Naive thymus-derived CD8-positive, alpha-beta T cell (primary cell): ENCODE data around the gene CLTCL1. TPM values are rescaled to one million over a fixed set of nuclear protein-coding genes. Genes with fewer than 3 reads are reported as not detected.

ENCODE experiments used
- ATAC-seq, 2 donors: fragments of 150-1000 bp; cut with Tn5 transposase in 1 of 2; sonication (Bioruptor Pico), chemical (Tn5 transposase) in 1 of 2; 1 replicate in 1 of 2; 2 replicates in 1 of 2; pipeline ENCODE4 v1.10.0; 2021; ENCODE audit warnings: mild to moderate bottlenecking in 2 of 2, moderate library complexity in 2 of 2
- POLR2A ChIA-PET: fragments of 350-600 bp; sonication (Branson Sonifier 250); formaldehyde crosslinking; loops from one replicate; lab custom pipeline; 2021; ENCODE audit warnings: antibody characterized with exemption; lab: Charles Lee
- DNase-seq, 10 donors: peaks; one replicate each; pipeline versions ENCODE4 v3.0.0 to v3.0.0-alpha.2; 2020 to 2022
- H3K27ac Mint-ChIP-seq, 10 donors: one replicate each; pipeline ENCODE4 v1.8.0; 2020 to 2022; ENCODE audit warnings: mild to moderate bottlenecking in 10 of 10, mixed read lengths in 10 of 10, moderate library complexity in 4 of 10, inconsistent platforms in 1 of 10
- H3K27me3 Mint-ChIP-seq, 5 donors: one replicate each; pipeline ENCODE4 v1.8.0; 2021 to 2022; ENCODE audit warnings: mixed read lengths in 5 of 5
- H3K36me3 Mint-ChIP-seq, 3 donors: one replicate each; pipeline ENCODE4 v1.8.0; 2020 to 2022; ENCODE audit warnings: mixed read lengths in 3 of 3, mild to moderate bottlenecking in 2 of 3, inconsistent platforms in 1 of 3
- H3K4me1 Mint-ChIP-seq, 4 donors: one replicate each; pipeline ENCODE4 v1.8.0; 2021 to 2022; ENCODE audit warnings: mixed read lengths in 4 of 4
- H3K4me3 Mint-ChIP-seq, 10 donors: one replicate each; pipeline ENCODE4 v1.8.0; 2020 to 2022; ENCODE audit warnings: mild to moderate bottlenecking in 10 of 10, mixed read lengths in 10 of 10, moderate library complexity in 6 of 10, inconsistent platforms in 1 of 10
- H3K9me3 Mint-ChIP-seq, 9 donors: one replicate each; pipeline ENCODE4 v1.8.0; 2020 to 2022; ENCODE audit warnings: mixed read lengths in 9 of 9, mild to moderate bottlenecking in 3 of 9, inconsistent platforms in 1 of 9, moderate library complexity in 1 of 9
- polyA plus RNA-seq, 3 donors: library from polyadenylated mRNA; unstranded; fragments of 300-500 nt; fragmentation: Illumina TruSeq; gene quantifications; one replicate each; pipeline ENCODE4 v1.2.3, GENCODE V29; 2021
- total RNA-seq, 8 experiments: library from RNA in 2 of 8; stranded (reverse) in 2 of 8; gene quantifications; one replicate each; pipeline ENCODE4 v1.2.3 and lab custom pipeline; 2021 to 2026

Gene CLTCL1
- total and polyA plus RNA-seq, 5 experiments from 2014 or later = 0.07 to 2.3 (median 0.61) TPM

- Mint-ChIP-seq H3K27me3 (no peaks in the 10 kb centered on the region), H3K9me3 (no peaks in the 10 kb centered on the region), H3K4me1 (peaks cover 0 to 11% (median 2%) of the 10 kb centered on the region in 4 donors), H3K27ac (peak overlapping the region in 1 of 10 donors; percentile 43), H3K4me3 (no peak overlapping the region), H3K36me3 (peaks cover 0 to 47% (median 3%) of the 10 kb centered on the region in 3 donors)
- ATAC-seq (no peak), DNase-seq (no peak)
- POLR2A ChIA-PET = no interaction called here
Observed at GRCh38 chr22:19132153-19132552, 159.4 kb downstream of the CLTCL1 start.

- Mint-ChIP-seq H3K36me3 (peaks cover 0 to 42% (median 3%) of the 10 kb centered on the region in 3 donors), H3K27ac (no peak overlapping the region), H3K4me1 (peaks cover 0 to 11% (median 2%) of the 10 kb centered on the region in 4 donors), H3K27me3 (no peaks in the 10 kb centered on the region), H3K9me3 (no peaks in the 10 kb centered on the region), H3K4me3 (no peak overlapping the region)
- POLR2A ChIA-PET = no interaction called here
- DNase-seq (no peak), ATAC-seq (no peak)
Observed at GRCh38 chr22:19131685-19132015, 159.9 kb downstream of the CLTCL1 start.

- POLR2A ChIA-PET = no interaction called here
- Mint-ChIP-seq H3K27ac (peak within 1 kb of the TSS in 2 of 10 donors; percentile 43 to 50), H3K27me3 (no peaks in the 10 kb centered on the region), H3K9me3 (no peaks in the 10 kb centered on the region), H3K4me1 (peaks cover 0 to 11% (median 2%) of the 10 kb centered on the region in 4 donors), H3K4me3 (no peak within 1 kb of the TSS), H3K36me3 (peaks cover 0 to 37% (median 3%) of the 10 kb centered on the region in 3 donors)
- DNase-seq = no peak
- ATAC-seq = no peak
Observed at GRCh38 chr22:19130959-19131684, 160.4 kb downstream of the CLTCL1 start, which contains the start of gene TSSK2. Gene TSSK2, plus strand, starts transcription at chr22:19131308. Its CDS starts 92 bp downstream, at chr22:19131400.

- Mint-ChIP-seq H3K27ac (peak overlapping the region in 4 of 10 donors; percentile 21 to 61 (median 40)), H3K36me3 (peaks cover 0 to 28% (median 0%) of the 10 kb centered on the region in 3 donors), H3K4me1 (peaks cover 0 to 7% (median 0%) of the 10 kb centered on the region in 4 donors), H3K9me3 (no peaks in the 10 kb centered on the region), H3K27me3 (no peaks in the 10 kb centered on the region), H3K4me3 (no peak overlapping the region)
- ATAC-seq = no peak
- POLR2A ChIA-PET = interaction anchor here (0.7 kb wide), 1 partner anchor 14 kb away, joined by 3 read pairs; no protein-coding TSS in a partner anchor
- DNase-seq = no peak
Observed at GRCh38 chr22:19129871-19130270, 161.6 kb downstream of the CLTCL1 start.

Other genes with a start within 250 kb of the CLTCL1 start
- 10 to 100 TPM; 63.3 to 66.6 TPM for gene DGCR2, start 169.3 kb downstream of the CLTCL1 start, total RNA-seq
- 10 to 100 TPM; 29.5 to 61.8 (median 37.8) TPM for gene DGCR2, start 169.3 kb downstream of the CLTCL1 start, polyA plus RNA-seq
- not detected for gene TSSK2, start 160.4 kb downstream of the CLTCL1 start, total RNA-seq
- gene TSSK2, start 160.4 kb downstream of the CLTCL1 start, polyA plus RNA-seq = not detected
- gene ESS2, start 147.1 kb downstream of the CLTCL1 start, total RNA-seq = 10 to 100 TPM; 20.1 to 20.7 TPM
- gene ESS2, start 147.1 kb downstream of the CLTCL1 start, polyA plus RNA-seq = 10 to 100 TPM in 1 of 3 donors, 1 to 10 TPM in 2; 4.5 to 11.2 (median 6.9) TPM
- gene GSC2, start 141.4 kb downstream of the CLTCL1 start, total RNA-seq = not detected
- not detected for gene GSC2, start 141.4 kb downstream of the CLTCL1 start, polyA plus RNA-seq
- 10 to 100 TPM; 32.1 to 36.3 TPM for gene SLC25A1, start 113.0 kb downstream of the CLTCL1 start, total RNA-seq
- gene SLC25A1, start 113.0 kb downstream of the CLTCL1 start, polyA plus RNA-seq = 10 to 100 TPM; 34.7 to 57.5 (median 41.7) TPM
- gene HIRA, start 140.0 kb upstream of the CLTCL1 start, total RNA-seq = 10 to 100 TPM; 24.1 to 25.0 TPM
- gene HIRA, start 140.0 kb upstream of the CLTCL1 start, polyA plus RNA-seq = 1 to 10 TPM; 1.5 to 6.2 (median 6.2) TPM
- gene MRPL40, start 140.8 kb upstream of the CLTCL1 start, total RNA-seq = 10 to 100 TPM; 20.8 to 23.2 TPM
- 10 to 100 TPM; 69.5 to 80.5 (median 78.2) TPM for gene MRPL40, start 140.8 kb upstream of the CLTCL1 start, polyA plus RNA-seq
- gene C22orf39, start 156.0 kb upstream of the CLTCL1 start, total RNA-seq = 10 to 100 TPM; 44.2 to 45.1 TPM
- 10 to 100 TPM; 51.9 to 58.7 (median 58.0) TPM for gene C22orf39, start 156.0 kb upstream of the CLTCL1 start, polyA plus RNA-seq
- 10 to 100 TPM; 50.2 to 59.1 TPM for gene UFD1, start 187.5 kb upstream of the CLTCL1 start, total RNA-seq
- gene UFD1, start 187.5 kb upstream of the CLTCL1 start, polyA plus RNA-seq = 10 to 100 TPM; 73.1 to 80.9 (median 78.0) TPM
- 1 to 10 TPM in 1 of 2 experiments, under 1 TPM in 1; 0.69 to 1.8 TPM for gene CDC45, start 188.2 kb upstream of the CLTCL1 start, total RNA-seq
- 1 to 10 TPM in 2 of 3 donors, not detected in 1; 1.2 to 2.7 TPM for gene CDC45, start 188.2 kb upstream of the CLTCL1 start, polyA plus RNA-seq
- not detected for gene CLDN5, start 232.7 kb upstream of the CLTCL1 start, total RNA-seq
- gene CLDN5, start 232.7 kb upstream of the CLTCL1 start, polyA plus RNA-seq = under 1 TPM in 2 of 3 donors, not detected in 1; 0.11 to 0.22 TPM